GM23338 (cell line): Measurements from ENCODE around the gene TTC5.
A peak's percentile ranks its signal among the peaks of the same experiment; 100 is the strongest.

Experiments
- CREB1 ChIP-seq: fragments of 250-450 bp; sonication (Bioruptor Pico); IDR thresholded peaks from 2 replicates; pipeline ENCODE4 v1.5.0; 2020; ENCODE audit warnings: low read depth, mild to moderate bottlenecking, moderate library complexity
- EZH2 ChIP-seq: fragments of 200-600 bp; sonication (generic); IDR thresholded peaks from one replicate; pipeline ENCODE4 v1.8.0; 2017; ENCODE audit warnings: antibody characterized with exemption, mild to moderate bottlenecking, low read depth; ENCODE audit not compliant: unreplicated experiment
- EZH2phosphoT487 ChIP-seq: fragments of 200-600 bp; sonication (generic); IDR thresholded peaks from one replicate; pipeline ENCODE4 v1.8.1; 2018; ENCODE audit warnings: antibody characterized with exemption; ENCODE audit not compliant: unreplicated experiment
- POLR2AphosphoS5 ChIP-seq: IDR thresholded peaks from 2 replicates; pipeline ENCODE4 v1.6.1; 2016; ENCODE audit warnings: antibody characterized with exemption, low read depth
- ZNF331 ChIP-seq: fragments of 250-450 bp; sonication (Bioruptor Pico); IDR thresholded peaks from 2 replicates; pipeline ENCODE4 v1.5.0; 2020; ENCODE audit warnings: low read depth, mild to moderate bottlenecking, moderate library complexity
- TF ChIP-seq, protein P1 (sequence below): IDR thresholded peaks from one replicate; pipeline ENCODE4 v1.6.1; 2018; ENCODE audit warnings: antibody characterized with exemption; ENCODE audit not compliant: unreplicated experiment
- TF ChIP-seq, protein P2 (sequence below), 2 experiments: fragments of 200-600 bp in 1 of 2; sonication (generic) in 1 of 2; conservative IDR thresholded peaks; 2 replicates each; pipeline versions ENCODE4 v1.5.1 to v1.6.1; 2016 to 2017; ENCODE audit warnings: antibody characterized with exemption in 2 of 2, low read depth in 2 of 2, mild to moderate bottlenecking in 2 of 2, moderate library complexity in 1 of 2

DNA sequence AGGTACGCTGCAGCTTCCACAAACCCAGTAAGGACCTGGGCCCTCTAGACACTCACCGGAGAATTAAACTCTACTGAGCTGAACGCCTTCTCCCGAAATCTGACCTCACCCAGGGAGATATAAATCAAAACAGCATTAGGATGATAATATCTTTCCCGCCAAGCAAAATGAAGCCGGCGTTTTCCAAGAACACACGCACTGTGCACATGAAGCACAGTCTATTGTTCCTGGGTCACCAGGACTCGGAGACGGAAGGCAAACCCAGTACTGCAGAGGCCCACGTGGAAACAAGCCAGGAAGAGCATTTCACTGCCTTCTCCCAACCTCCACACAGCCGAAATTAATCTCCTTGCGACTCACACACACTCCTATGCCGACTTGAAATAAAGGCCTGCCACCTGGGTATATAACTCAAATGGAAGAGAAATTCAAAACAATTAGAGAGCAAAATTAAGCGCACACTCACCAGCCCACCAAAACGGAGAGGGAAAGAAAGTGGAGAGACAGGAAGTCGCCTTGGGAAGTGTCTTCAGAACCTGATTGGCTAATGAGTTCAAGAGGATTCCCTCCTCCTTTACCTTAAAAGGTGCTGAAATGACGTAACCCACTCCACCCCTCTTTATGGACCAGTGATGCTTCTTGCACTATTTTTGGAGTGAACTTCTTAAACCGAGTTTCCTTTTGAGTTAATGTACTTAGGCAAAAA lies 27.2 kb upstream of the TTC5 start, which contains the start of gene CCNB1IP1:
- TF ChIP-seq, protein P1, sequence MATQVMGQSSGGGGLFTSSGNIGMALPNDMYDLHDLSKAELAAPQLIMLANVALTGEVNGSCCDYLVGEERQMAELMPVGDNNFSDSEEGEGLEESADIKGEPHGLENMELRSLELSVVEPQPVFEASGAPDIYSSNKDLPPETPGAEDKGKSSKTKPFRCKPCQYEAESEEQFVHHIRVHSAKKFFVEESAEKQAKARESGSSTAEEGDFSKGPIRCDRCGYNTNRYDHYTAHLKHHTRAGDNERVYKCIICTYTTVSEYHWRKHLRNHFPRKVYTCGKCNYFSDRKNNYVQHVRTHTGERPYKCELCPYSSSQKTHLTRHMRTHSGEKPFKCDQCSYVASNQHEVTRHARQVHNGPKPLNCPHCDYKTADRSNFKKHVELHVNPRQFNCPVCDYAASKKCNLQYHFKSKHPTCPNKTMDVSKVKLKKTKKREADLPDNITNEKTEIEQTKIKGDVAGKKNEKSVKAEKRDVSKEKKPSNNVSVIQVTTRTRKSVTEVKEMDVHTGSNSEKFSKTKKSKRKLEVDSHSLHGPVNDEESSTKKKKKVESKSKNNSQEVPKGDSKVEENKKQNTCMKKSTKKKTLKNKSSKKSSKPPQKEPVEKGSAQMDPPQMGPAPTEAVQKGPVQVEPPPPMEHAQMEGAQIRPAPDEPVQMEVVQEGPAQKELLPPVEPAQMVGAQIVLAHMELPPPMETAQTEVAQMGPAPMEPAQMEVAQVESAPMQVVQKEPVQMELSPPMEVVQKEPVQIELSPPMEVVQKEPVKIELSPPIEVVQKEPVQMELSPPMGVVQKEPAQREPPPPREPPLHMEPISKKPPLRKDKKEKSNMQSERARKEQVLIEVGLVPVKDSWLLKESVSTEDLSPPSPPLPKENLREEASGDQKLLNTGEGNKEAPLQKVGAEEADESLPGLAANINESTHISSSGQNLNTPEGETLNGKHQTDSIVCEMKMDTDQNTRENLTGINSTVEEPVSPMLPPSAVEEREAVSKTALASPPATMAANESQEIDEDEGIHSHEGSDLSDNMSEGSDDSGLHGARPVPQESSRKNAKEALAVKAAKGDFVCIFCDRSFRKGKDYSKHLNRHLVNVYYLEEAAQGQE: no peak
- TF ChIP-seq, protein P2, sequence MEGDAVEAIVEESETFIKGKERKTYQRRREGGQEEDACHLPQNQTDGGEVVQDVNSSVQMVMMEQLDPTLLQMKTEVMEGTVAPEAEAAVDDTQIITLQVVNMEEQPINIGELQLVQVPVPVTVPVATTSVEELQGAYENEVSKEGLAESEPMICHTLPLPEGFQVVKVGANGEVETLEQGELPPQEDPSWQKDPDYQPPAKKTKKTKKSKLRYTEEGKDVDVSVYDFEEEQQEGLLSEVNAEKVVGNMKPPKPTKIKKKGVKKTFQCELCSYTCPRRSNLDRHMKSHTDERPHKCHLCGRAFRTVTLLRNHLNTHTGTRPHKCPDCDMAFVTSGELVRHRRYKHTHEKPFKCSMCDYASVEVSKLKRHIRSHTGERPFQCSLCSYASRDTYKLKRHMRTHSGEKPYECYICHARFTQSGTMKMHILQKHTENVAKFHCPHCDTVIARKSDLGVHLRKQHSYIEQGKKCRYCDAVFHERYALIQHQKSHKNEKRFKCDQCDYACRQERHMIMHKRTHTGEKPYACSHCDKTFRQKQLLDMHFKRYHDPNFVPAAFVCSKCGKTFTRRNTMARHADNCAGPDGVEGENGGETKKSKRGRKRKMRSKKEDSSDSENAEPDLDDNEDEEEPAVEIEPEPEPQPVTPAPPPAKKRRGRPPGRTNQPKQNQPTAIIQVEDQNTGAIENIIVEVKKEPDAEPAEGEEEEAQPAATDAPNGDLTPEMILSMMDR (conservative IDR thresholded peaks at IDR 0.05; ENCODE audit: low read depth in 2 of 2): no peak
- no peak for TF ChIP-seq EZH2phosphoT487
- TF ChIP-seq POLR2AphosphoS5: peak; percentile 76
- no peak for TF ChIP-seq EZH2
- no peak for TF ChIP-seq ZNF331 (CRISPR knock-in tag)
- TF ChIP-seq CREB1: peak; percentile 68
